Measurements from ENCODE around the gene FBXO34. TPM values are rescaled to one million over a fixed set of nuclear protein-coding genes. Genes with fewer than 3 reads are reported as not detected.

FBXO34 gene, protein sequence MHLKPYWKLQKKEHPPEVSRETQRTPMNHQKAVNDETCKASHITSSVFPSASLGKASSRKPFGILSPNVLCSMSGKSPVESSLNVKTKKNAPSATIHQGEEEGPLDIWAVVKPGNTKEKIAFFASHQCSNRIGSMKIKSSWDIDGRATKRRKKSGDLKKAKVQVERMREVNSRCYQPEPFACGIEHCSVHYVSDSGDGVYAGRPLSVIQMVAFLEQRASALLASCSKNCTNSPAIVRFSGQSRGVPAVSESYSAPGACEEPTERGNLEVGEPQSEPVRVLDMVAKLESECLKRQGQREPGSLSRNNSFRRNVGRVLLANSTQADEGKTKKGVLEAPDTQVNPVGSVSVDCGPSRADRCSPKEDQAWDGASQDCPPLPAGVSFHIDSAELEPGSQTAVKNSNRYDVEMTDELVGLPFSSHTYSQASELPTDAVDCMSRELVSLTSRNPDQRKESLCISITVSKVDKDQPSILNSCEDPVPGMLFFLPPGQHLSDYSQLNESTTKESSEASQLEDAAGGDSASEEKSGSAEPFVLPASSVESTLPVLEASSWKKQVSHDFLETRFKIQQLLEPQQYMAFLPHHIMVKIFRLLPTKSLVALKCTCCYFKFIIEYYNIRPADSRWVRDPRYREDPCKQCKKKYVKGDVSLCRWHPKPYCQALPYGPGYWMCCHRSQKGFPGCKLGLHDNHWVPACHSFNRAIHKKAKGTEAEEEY
- total RNA-seq (10 to 100 TPM; 22.6 to 57.4 (median 31.0) TPM), polyA plus RNA-seq (10 to 100 TPM in 2 of 3 donors, 1 to 10 TPM in 1; 6.1 to 25.8 (median 23.3) TPM)
- long read RNA-seq, donor 1, transcript FBXO34-201 (2 exons, 3,464 nt), result major isoform, 33 of 41 reads
- long read RNA-seq, donor 1, partial matches to known transcripts, result 3 of 41 reads
- long read RNA-seq, donor 1, other reads (novel, unspliced or antisense), result 5 of 41 reads
- long read RNA-seq, donor 2, transcript FBXO34-201 (2 exons, 3,464 nt), result major isoform, 153 of 180 reads
- long read RNA-seq, donor 2, partial matches to known transcripts, result 18 of 180 reads
- long read RNA-seq, donor 2, other reads (novel, unspliced or antisense), result 9 of 180 reads

DNA sequence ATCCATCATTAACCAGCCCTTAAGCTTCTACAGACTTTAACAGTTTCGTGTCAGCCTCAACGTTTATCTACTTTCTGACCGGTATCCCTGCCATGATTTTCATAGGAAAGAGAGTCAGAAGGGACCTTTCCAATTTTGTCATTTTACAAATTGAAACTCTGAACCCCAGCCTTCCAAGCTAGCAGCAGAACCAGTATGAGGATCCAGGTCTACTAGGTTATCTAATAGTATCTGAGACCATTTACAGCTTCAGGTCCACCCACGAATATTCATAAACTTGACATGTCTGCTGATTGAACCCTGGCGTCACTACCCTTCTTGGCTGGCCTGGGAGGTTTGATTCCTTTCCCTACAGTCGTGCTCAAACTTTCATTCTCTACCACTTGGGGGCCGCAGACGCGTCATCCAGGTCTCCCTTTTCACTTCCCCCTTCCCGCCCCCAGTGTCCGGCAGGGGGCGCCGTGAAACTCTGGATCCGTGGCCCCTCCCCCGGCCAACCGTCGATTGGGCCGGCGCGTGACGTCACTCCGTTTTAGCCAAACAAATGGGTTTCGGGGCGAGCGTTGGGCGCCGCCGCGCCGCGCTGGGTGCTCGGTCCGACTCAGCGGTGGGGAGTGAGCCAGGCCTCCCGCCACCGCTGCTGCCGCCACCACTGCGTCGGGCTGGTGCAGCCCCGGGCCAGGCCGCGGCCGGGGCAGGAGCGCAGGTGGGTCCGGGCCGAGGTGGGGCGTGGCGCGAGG, at the start of gene FBXO34:
Gene FBXO34, plus strand, starts transcription at position 590 of the 740 bp plus-strand sequence. CDS start 78,970 bp downstream, outside the sequence.
- peak; percentile 99 to 100 for DNase-seq
- WGBS, 3 donors, result 1 to 2% (median 1%) methylated on average over 36 to 48 of the region's 49 CpGs
- TF ChIP-seq, protein P1, sequence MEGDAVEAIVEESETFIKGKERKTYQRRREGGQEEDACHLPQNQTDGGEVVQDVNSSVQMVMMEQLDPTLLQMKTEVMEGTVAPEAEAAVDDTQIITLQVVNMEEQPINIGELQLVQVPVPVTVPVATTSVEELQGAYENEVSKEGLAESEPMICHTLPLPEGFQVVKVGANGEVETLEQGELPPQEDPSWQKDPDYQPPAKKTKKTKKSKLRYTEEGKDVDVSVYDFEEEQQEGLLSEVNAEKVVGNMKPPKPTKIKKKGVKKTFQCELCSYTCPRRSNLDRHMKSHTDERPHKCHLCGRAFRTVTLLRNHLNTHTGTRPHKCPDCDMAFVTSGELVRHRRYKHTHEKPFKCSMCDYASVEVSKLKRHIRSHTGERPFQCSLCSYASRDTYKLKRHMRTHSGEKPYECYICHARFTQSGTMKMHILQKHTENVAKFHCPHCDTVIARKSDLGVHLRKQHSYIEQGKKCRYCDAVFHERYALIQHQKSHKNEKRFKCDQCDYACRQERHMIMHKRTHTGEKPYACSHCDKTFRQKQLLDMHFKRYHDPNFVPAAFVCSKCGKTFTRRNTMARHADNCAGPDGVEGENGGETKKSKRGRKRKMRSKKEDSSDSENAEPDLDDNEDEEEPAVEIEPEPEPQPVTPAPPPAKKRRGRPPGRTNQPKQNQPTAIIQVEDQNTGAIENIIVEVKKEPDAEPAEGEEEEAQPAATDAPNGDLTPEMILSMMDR (IDR thresholded peaks at IDR 0.05), result peak; percentile 99
- Histone ChIP-seq H3K9me3 (no peaks in the 10 kb centered on the region), H3K27me3 (ENCODE audit: insufficient read depth in 3 of 3, low read length in 2 of 3) (no peaks in the 10 kb centered on the region), H3K27ac (peak within 1 kb of the TSS; percentile 96), H3K4me1 (peaks cover 14% of the 10 kb centered on the region), H3K4me3 (peak within 1 kb of the TSS; percentile 93), H3K36me3 (ENCODE audit: insufficient read depth in 1 of 2, low read depth in 1 of 2) (no peaks in the 10 kb centered on the region)
- intact Hi-C loops (cut with DNase I), result loop anchor here (2.0 to 10.0 kb wide), 4 partner anchors 81 to 314 kb away; partner anchors contain the start of gene KTN1 (in 1 of the 2)
- peak; percentile 88 to 94 (median 91) for ATAC-seq

DNA sequence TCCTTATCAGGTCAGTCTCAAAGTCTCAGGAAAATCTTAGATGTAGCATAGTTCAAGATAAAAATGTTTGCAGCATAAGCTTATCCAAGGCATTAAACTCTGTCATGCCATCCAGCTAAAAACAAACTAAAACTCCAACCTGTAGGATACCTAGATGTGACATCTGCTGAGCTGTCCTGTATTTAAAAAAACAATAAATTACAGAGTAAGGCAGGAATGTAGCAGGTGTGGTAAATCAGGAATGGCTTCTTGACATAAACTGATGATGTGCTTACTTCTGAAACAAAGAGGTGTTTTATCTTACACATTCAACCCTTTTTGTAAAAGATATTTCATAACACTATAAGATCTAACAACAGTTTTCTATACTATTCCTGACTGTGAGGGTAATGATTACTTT, 49.3 kb upstream of the FBXO34 start:
- intact Hi-C loops (cut with DNase I), result no loop called here
- Histone ChIP-seq H3K27ac (no peak overlapping the region), H3K4me1 (no peaks in the 10 kb centered on the region), H3K36me3 (ENCODE audit: insufficient read depth in 1 of 2, low read depth in 1 of 2) (no peaks in the 10 kb centered on the region), H3K9me3 (peaks cover 5% of the 10 kb centered on the region), H3K27me3 (ENCODE audit: insufficient read depth in 3 of 3, low read length in 2 of 3) (no peaks in the 10 kb centered on the region), H3K4me3 (no peak overlapping the region)
- TF ChIP-seq, protein P1 (IDR thresholded peaks at IDR 0.05), result no peak
- no peak for DNase-seq
- ATAC-seq, result no peak

- H3K4me3 ChIP-seq, result no peak overlapping the region
Observed at GRCh38 chr14:55223364-55223763, 47.9 kb upstream of the FBXO34 start.

GRCh38 chr14:55228261-55228660, 43.0 kb upstream of the FBXO34 start:
- Histone ChIP-seq H3K27me3 (ENCODE audit: insufficient read depth in 3 of 3, low read length in 2 of 3) (no peaks in the 10 kb centered on the region), H3K4me3 (no peak overlapping the region), H3K9me3 (peaks cover 9% of the 10 kb centered on the region), H3K36me3 (ENCODE audit: insufficient read depth in 1 of 2, low read depth in 1 of 2) (no peaks in the 10 kb centered on the region), H3K4me1 (peaks cover 4% of the 10 kb centered on the region), H3K27ac (no peak overlapping the region)
- TF ChIP-seq, protein P1 (IDR thresholded peaks at IDR 0.05), result no peak
- intact Hi-C loops (cut with DNase I), result no loop called here
- DNase-seq, result no peak
- WGBS, 3 donors, result 77 to 87% (median 85%) methylated on average over 2 of the region's 2 CpGs
- no peak for ATAC-seq

More at GRCh38 chr14:55223364-55223763, 47.9 kb upstream of the FBXO34 start:
- Histone ChIP-seq H3K9me3 (peaks cover 9% of the 10 kb centered on the region), H3K36me3 (ENCODE audit: insufficient read depth in 1 of 2, low read depth in 1 of 2) (no peaks in the 10 kb centered on the region), H3K27me3 (ENCODE audit: insufficient read depth in 3 of 3, low read length in 2 of 3) (no peaks in the 10 kb centered on the region), H3K27ac (no peak overlapping the region), H3K4me1 (no peaks in the 10 kb centered on the region)
- TF ChIP-seq, protein P1 (IDR thresholded peaks at IDR 0.05), result no peak
- ATAC-seq (no peak), DNase-seq (no peak)
- intact Hi-C loops (cut with DNase I), result no loop called here

Measured in psoas muscle (tissue), 8 donors.